H1 (cell line): Measurements from ENCODE around the gene SERPINB2. TPM values are rescaled to one million over a fixed set of nuclear protein-coding genes. Genes with fewer than 3 reads are reported as not detected.
A peak's percentile ranks its signal among the peaks of the same experiment; 100 is the strongest.

Source experiments
- GABPA ChIP-seq: IDR thresholded peaks from 2 replicates; pipeline ENCODE4 v1.6.1; 2011; ENCODE audit warnings: mild to moderate bottlenecking, low read length, moderate library complexity, borderline replicate concordance; ENCODE audit not compliant: insufficient read depth
- JUN ChIP-seq: IDR thresholded peaks from 2 replicates; pipeline ENCODE4 v1.6.1; 2011; ENCODE audit warnings: low read depth, mild to moderate bottlenecking, improper control_type of control experiment, low read length
- POU5F1 ChIP-seq: IDR thresholded peaks from 2 replicates; pipeline ENCODE4 v1.6.1; 2011; ENCODE audit warnings: low read depth, mild to moderate bottlenecking, low read length, moderate library complexity
- SIN3A ChIP-seq, 2 experiments: IDR thresholded peaks in 1 of 2; conservative IDR thresholded peaks in 1 of 2; 2 replicates each; pipeline ENCODE4 v1.6.1; 2011 to 2012; ENCODE audit warnings: low read length in 2 of 2, improper control_type of control experiment in 1 of 2, low read depth in 1 of 2, mild to moderate bottlenecking in 1 of 2
- TAF7 ChIP-seq: optimal IDR thresholded peaks from 2 replicates; pipeline ENCODE3; 2011; ENCODE audit warnings: low read depth, mild to moderate bottlenecking, inconsistent platforms, low read length, moderate library complexity, borderline replicate concordance
- TBP ChIP-seq: IDR thresholded peaks from 2 replicates; pipeline ENCODE4 v1.6.1; 2011; ENCODE audit warnings: low read depth, low read length, improper control_type of control experiment
- polyA plus RNA-seq, 7 experiments: library from polyadenylated mRNA; depleted of rRNA in 3 of 7; stranded (reverse) in 5 of 7; unstranded in 2 of 7; fragments of >200 nt in 5 of 7; fragments of 200-250 nt in 2 of 7; gene quantifications; 1 replicate in 5 of 7; 2 replicates in 1 of 7; 4 replicates in 1 of 7; pipeline versions ENCODE4 v1.2.1 to v1.2.3, GENCODE V29; 2011 to 2013; ENCODE audit warnings: missing spikeins in 2 of 7, mixed read lengths in 2 of 7
- total RNA-seq: library from RNA; stranded (reverse); fragmentation: NEBNext Ultra II Directional; extraction: Animal tissue kit (Norgen Biotek cat#: 25700); gene quantifications from 2 replicates; pipeline ENCODE4 v1.2.1, GENCODE V29; 2021
- TF ChIP-seq, protein P1 (sequence below): fragments of 300-600 bp; sonication (generic); IDR thresholded peaks from 2 replicates; pipeline ENCODE4 v1.7.1; 2012; ENCODE audit warnings: low read length, moderate library complexity, mild to moderate bottlenecking, inconsistent platforms; ENCODE audit not compliant: insufficient replicate concordance

Gene SERPINB2
- total and polyA plus RNA-seq, 2 of the 8 experiments (the other 6 are each of a cell fraction or from before 2014, with no cell fraction given): not detected

DNA sequence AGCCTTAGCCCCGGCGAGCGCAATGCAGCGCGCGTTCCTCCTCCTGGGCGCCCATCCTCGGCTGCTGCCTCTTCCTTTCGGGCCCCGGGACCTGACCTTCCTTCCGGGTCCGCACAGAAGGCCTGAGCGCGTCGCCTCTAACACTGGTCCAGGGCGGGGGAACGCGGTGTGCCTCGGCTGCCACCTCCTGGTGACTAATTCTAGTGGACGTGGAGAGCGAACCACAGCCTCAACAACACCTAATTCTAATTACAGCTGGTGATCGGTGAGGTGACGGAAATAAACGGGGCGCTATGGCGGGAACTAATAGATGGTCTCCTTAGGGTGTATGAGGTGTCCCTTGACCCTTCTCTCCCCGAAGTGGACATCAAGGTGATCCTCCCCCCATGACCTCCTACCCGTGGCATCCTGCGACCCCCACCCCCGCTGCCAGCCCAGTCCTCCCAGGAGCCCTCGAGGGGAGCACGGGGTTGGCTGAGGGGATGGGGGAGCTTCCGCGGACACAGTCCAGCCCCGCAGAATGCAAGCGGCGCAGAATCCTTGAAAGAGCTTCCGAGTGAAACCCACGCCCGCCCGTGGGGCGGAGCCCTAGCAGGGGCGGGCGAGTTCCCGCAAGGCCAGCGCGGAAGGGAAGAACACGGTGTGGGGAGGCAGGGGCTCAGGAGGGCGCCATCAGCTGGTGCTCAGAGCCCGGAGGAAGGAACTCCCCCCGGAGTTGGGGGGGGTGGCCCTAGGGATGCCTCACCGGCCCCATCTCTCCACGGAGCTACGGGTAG, 48.8 kb downstream of the SERPINB2 start (continued):
- TF ChIP-seq, protein P1, sequence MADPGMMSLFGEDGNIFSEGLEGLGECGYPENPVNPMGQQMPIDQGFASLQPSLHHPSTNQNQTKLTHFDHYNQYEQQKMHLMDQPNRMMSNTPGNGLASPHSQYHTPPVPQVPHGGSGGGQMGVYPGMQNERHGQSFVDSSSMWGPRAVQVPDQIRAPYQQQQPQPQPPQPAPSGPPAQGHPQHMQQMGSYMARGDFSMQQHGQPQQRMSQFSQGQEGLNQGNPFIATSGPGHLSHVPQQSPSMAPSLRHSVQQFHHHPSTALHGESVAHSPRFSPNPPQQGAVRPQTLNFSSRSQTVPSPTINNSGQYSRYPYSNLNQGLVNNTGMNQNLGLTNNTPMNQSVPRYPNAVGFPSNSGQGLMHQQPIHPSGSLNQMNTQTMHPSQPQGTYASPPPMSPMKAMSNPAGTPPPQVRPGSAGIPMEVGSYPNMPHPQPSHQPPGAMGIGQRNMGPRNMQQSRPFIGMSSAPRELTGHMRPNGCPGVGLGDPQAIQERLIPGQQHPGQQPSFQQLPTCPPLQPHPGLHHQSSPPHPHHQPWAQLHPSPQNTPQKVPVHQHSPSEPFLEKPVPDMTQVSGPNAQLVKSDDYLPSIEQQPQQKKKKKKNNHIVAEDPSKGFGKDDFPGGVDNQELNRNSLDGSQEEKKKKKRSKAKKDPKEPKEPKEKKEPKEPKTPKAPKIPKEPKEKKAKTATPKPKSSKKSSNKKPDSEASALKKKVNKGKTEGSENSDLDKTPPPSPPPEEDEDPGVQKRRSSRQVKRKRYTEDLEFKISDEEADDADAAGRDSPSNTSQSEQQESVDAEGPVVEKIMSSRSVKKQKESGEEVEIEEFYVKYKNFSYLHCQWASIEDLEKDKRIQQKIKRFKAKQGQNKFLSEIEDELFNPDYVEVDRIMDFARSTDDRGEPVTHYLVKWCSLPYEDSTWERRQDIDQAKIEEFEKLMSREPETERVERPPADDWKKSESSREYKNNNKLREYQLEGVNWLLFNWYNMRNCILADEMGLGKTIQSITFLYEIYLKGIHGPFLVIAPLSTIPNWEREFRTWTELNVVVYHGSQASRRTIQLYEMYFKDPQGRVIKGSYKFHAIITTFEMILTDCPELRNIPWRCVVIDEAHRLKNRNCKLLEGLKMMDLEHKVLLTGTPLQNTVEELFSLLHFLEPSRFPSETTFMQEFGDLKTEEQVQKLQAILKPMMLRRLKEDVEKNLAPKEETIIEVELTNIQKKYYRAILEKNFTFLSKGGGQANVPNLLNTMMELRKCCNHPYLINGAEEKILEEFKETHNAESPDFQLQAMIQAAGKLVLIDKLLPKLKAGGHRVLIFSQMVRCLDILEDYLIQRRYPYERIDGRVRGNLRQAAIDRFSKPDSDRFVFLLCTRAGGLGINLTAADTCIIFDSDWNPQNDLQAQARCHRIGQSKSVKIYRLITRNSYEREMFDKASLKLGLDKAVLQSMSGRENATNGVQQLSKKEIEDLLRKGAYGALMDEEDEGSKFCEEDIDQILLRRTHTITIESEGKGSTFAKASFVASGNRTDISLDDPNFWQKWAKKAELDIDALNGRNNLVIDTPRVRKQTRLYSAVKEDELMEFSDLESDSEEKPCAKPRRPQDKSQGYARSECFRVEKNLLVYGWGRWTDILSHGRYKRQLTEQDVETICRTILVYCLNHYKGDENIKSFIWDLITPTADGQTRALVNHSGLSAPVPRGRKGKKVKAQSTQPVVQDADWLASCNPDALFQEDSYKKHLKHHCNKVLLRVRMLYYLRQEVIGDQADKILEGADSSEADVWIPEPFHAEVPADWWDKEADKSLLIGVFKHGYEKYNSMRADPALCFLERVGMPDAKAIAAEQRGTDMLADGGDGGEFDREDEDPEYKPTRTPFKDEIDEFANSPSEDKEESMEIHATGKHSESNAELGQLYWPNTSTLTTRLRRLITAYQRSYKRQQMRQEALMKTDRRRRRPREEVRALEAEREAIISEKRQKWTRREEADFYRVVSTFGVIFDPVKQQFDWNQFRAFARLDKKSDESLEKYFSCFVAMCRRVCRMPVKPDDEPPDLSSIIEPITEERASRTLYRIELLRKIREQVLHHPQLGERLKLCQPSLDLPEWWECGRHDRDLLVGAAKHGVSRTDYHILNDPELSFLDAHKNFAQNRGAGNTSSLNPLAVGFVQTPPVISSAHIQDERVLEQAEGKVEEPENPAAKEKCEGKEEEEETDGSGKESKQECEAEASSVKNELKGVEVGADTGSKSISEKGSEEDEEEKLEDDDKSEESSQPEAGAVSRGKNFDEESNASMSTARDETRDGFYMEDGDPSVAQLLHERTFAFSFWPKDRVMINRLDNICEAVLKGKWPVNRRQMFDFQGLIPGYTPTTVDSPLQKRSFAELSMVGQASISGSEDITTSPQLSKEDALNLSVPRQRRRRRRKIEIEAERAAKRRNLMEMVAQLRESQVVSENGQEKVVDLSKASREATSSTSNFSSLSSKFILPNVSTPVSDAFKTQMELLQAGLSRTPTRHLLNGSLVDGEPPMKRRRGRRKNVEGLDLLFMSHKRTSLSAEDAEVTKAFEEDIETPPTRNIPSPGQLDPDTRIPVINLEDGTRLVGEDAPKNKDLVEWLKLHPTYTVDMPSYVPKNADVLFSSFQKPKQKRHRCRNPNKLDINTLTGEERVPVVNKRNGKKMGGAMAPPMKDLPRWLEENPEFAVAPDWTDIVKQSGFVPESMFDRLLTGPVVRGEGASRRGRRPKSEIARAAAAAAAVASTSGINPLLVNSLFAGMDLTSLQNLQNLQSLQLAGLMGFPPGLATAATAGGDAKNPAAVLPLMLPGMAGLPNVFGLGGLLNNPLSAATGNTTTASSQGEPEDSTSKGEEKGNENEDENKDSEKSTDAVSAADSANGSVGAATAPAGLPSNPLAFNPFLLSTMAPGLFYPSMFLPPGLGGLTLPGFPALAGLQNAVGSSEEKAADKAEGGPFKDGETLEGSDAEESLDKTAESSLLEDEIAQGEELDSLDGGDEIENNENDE: peak; percentile 48
- TF ChIP-seq TBP (peak; percentile 55; the same call in 1 of the 2 replicates), JUN (no peak), GABPA (no peak), POU5F1 (no peak), SIN3A (conservative IDR thresholded peaks at IDR 0.05 in 1 of 2, IDR thresholded peaks at IDR 0.05 in 1 of 2; ENCODE audit: low read depth in 1 of 2, low read length in 2 of 2) (no peak), TAF7 (no peak)
